Inferior parietal cortex (tissue), 1 donor: ENCODE measurements around the gene IRF4.
"Not testable (repeated sequence)": the region's sequence is repeated elsewhere in the genome, so short reads cannot be mapped to it uniquely, and the experiment has no call there.

Source experiments
- DNase-seq: peaks from one replicate; pipeline ENCODE4 v3.0.0-alpha.2; 2016; ENCODE audit errors: extremely low spot score

Gene IRF4

DNA sequence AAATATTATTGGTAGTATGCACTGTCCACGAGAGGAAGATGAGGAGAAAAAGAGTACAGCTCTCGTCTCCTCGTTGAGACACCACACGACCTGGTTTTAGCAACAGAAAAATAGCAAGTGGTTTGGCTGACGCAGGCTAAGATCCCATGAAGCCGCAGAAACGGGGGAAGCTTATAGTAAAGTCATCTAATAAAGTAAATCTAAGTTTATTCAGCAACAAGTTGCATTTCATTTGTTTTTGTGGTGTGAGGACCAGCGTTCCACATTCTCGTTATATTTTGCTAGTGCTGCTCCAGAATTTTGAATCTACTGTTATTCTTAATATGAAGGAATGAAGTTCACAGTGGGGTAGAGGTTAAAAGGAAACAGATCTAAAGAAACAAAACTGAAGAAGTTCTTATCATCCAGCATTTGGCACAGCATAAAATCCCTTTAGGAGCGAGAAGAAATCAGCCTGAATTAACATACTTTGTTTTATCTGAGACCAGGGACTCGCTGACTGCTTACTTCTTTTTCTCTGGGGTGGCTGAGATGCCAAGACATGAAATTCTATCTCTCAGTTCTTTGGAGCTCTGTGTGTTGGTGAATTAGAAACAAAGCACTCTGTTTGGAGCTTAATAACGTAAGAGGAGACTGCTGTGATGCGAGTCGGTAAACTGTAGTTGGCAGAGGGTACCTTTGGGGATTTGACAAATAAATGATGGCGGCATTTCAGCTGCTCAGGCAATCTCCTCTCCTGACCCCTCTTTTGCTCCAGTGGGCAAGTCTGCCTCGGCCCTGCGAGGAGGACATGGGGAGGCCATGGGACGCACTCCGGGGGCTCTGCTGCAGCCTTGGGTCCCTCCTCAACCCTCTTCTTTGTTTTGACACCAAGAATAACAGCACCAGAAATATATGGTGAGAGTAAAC is 24.9 kb upstream of the IRF4 start:
- DNase-seq: no peak

DNA sequence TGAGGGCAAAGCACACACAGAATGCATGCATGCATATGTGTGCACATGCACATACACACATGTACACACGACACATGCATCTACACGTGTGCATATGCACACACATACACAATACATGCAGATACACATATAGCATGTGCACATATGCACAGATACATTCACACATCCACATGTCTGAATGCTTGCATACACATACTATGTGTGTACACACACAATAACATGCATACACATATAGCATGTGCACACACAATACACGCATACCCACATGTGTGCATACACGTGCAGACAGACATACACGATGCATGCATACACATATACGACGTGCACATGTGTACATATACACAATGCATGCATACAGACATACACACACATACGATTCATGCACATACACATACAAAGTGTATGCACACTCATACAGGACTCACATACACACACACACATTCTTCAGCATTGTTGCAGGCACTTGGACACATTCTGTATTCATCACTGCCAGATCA is 24.2 kb upstream of the IRF4 start:
- DNase-seq: no peak

DNA sequence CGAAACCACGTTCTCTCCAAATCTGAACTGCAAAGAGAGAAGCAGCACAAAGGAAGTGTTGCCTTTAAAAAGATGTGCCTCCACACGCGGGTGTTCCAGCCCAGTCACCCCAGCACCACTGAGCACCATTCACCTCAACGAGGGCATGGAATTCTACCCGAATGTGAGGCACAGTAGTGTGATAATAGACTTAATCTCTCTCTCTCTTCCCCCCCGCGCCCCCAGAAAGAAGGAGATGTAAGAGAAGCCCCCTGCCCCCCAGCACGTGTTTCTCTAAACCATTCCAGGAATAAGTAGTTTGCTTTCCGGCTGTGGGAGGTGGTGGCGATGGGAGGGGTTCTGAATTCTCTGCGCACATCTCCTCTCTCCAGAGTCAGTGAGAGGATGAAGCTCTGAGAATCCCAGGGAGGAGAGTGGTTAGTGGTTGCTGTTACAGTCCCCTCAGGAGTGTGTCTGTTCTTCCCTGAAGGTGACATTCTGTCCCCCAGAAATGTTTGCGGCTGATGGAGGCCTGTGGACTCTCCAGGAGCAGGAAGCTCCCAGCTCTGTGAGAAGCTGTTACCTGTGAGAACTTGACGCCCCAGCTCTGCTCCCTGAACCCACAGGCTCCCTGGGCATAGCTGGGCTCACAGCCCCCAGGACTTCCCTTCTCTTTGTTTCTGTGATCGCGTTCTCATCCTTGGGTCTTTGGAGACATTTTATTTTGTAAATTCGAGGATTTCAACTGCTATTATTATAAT is 23.5 kb upstream of the IRF4 start:
- no peak for DNase-seq

DNA sequence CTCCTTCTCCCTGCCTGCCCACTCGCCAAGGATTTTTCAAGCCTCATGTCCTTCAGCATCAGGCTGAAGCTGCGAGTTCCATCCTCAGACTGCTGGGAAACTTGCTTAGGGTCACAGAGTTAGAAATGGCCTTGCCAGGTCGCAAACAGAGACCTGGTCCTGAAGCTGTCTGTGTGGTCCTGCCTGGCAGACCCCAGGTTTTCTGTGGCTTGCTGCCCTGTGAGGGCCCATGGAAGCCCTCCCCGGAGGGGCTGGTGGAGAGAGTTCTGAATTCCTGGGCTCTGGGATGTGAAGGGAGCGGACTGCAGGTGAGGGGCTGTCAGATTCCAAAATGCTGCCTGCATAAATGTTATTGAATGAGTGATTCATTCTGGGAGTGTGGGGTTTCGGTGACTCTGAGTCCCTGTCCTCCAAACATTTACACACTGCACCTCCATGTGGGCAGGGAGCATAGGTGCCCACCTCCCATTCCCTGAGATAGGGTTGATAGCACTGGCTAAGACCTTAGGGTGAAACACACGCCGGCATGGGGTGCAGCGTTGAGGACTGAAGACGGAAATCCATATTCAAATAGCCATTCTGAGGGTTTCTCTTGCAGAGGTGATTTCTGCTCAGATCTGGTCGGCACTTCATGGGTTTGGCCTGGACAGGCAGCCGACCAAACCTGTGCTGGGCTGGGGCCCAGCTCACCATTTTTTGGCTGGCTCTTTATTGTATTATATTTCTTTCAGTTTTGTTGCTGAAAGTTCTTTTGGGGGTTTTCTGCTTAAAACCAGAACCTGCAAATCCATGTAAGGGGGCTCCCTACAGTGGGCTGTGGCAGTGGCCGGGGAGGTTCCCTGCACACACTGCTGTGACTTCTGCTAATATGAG is 21.8 kb upstream of the IRF4 start:
- DNase-seq: no peak

DNA sequence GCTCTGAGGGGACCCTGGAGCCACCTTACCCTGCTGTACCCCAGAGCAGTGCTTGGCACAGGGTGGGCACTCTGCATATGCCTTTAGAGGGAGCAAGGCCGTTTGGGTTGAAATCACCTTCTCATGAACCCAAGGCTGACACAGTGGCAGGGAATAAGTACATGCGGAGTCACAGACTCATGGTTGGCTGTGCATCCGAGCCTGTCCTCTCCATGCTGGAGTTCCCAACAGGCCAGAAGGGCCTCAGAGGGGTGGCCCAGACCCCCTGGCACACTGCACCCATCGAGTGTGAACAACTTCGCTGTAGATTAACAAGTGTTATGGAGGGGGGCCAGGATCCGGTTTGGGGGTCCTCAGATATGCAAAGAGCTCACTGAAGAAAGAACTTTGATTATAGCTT is 21.0 kb upstream of the IRF4 start:
- DNase-seq: no peak

DNA sequence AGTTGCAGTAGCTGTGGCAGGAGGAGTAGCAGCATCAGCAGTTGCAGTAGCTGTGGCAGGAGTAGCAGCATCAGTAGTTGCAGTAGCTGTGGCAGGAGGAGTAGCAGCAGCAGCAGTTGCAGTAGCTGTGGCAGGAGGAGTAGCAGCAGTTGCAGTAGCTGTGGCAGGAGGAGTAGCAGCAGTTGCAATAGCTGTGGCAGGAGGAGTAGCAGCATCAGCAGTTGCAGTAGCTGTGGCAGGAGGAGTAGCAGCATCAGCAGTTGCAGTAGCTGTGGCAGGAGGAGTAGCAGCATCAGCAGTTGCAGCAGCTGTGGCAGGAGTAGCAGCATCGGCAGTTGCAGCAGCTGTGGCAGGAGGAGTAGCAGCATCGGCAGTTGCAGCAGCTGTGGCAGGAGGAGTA is 19.7 kb upstream of the IRF4 start:
- DNase-seq: not testable (repeated sequence)

DNA sequence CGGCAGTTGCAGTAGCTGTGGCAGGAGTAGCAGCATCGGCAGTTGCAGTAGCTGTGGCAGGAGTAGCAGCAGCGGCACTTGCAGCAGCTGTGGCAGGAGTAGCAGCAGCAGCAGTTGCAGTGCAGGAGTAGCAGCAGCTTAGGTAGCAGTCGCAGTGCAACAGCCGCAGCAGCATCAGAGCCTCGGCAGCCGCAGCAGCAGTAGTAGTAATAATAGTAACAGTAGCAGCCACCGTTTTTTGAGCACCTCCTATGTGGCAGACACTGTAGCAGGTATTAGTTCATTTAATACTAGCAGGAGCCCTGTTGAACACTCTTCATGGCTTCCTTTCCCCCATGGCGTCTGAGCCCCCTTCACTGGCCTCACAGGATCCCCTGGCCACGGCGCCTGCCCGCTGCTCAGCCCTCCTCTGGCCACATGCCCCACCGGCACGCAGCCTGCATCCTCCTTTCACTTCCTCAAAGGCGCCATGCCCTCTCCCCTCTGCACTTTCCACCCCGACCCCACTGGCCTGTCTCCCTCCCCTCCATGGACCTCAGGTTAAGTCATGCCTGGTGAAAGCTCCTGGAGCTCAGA is 19.1 kb upstream of the IRF4 start:
- DNase-seq: no peak

DNA sequence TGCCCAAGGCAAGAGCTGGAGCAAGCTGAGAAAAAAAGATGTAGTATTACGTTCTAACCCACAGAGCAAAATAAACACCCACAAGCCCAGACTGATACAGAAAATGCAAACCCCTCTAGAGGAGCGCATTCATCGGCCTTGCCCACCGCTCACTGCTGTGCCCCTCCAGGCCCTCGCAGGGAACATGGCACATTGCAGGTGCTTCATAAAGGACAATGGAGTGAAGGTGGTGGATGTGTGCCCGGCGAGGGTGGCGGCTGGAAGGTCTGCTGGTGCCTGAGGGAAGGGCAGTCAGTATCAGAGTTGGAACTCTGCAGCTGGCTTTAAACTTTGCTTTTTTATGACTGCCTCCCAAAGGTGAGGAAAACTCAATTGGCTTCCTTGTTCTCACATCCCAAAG is 18.5 kb upstream of the IRF4 start:
- no peak for DNase-seq

DNA sequence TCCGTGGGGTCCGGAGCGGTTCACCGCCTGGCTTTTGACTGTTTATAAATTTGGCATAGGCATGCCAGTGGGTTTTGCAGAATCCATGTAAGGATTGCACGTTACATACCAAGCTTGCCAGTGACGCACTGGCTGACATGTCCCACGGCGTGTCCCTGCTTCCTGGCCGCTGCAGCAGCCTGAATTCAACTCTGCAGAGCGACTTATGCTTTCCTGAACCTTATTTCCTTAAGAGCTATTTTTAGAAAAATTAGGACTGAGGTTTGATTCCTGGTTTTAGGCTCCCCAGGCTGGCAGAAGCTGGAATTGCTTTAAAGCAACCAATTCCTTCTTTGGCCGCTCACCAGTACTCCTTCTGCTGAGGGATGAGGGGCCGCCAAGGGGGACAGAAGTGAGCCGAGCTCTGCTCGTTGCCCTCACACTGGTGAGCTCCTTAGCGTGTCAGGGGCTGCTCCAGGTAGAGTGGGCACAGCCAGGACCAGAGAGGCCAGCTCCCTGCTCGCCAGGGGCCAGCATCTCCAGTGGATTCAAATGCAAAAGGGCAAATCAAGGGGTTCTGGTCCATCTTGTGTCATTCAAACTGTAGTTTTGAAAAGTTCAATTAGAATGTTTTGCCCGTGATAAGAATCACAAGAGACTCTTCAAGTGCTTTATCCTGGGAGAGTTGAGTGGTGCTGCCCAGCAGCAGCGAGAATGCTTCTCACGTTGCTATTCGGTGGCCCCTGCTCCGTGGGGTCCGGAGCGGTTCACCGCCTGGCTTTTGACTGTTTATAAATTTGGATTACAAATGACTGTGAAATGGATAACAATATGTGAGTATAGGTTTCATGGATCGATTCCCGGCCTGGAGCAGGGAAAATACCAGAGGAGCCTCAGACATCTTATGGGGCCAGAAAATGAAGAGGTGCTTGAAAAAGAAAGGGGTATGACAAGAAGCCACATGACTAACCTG is 17.5 kb upstream of the IRF4 start:
- no peak for DNase-seq

DNA sequence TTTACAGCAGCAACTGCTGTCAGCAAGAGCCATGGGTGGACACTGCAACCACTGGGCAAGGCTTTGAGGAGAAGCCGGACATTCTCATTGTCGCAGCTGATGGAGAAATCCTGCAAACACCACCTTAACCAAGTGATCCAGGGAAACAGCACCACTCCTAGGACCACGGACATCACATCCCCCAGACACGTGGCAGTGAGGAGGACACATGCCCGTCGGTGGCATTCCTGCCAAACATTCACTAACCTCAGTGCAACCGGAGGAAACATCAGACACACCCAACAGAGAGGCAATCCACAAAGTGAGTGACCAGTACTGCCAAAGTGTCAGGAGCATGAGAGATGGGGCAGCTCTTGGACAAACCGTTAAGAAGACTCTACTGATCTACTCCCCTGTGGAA is 16.6 kb upstream of the IRF4 start:
- no peak for DNase-seq

DNA sequence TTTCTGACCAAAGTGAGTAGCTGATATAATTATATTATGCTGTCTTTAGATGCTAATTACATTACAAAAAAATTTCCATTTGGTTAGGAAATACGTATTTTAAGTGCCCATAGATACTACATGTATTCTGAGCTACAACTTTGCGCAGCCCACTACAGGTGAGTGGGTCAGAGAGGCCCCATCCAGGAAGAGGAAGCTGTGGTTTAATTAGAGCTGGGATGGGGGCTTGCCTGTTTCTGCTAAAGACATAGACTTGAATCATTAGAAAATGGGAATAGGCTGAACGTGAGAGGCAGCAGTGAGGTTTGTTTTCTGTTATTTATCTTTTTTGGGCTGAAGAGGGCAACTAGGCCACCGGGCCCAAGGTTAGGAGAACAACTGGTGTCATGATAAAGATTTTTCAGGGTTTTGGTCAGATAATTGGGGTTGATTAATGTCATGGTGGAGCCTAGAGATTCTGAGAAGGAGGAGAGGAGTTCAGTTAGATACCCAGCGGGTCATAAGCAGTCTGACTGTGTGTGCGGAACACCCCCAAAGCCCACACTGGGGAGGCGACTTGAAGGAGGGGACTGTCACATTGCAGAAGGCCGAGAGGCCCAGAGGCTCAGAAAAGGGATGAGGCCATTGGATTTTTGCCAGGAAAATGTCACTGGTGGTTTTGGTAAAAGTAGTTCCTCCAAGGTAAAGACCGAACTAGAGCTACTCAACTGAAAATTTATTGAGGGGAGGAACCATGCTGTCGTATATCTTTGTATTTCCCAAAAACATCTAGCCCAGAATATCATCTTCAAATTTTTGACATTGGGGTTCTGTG is 14.5 kb upstream of the IRF4 start:
- no peak for DNase-seq

DNA sequence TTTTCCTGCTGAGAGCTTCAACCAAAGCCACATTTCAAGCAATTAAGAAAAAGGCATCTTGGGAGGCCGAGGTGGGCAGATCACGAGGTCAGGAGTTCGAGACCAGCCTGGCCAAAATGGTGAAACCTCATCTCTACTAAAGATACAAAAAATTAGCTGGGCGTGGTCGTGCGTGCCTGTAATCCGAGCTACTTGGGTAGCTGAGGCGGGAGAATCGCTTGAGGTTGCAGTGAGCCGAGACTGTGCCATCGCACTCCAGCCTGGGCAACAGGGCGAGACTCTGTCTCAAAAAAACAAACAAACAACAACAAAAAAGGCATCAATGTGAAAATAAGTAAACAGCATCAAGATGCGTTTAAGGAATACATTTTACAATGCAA is 13.9 kb upstream of the IRF4 start:
- not testable (repeated sequence) for DNase-seq

DNA sequence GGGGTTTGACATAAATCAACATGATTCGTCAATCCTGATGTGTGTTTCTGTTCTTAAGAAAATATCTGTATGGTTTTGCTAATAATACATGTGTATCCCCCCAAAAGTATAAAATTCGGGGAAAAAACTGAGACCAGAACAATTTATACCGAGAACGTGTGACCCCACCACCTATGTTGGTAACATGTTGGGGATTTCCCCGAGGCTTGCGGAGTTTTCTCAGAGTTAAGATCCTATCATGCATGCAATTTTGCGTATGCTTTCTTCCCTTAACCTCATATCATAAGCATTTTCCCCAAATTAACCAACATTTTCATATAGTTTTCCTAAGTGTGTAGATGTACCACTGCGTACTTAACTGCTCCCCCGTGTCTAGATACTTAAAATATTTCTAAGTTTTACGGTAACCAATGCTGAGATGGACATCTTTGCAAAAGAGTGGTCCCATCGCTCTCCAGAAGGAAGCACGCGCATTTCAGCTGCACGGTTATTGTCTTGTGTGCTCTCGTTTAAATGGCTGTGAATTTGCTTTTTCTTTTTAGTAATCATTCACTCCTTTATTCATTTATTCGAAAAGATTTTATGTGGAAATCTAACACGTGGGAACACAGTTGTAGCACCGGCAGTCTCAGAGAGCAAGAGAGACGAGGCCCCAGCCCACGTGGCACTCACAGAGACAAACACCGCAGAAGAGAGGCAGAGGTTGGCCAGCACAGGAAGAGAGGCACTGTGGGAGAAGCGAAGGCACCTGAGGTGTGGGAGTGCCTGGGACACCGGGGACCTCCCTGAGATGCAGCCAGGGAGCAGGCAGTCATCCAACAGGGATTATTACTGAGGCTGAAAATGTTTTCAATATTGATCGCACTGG is 13.2 kb upstream of the IRF4 start:
- DNase-seq: no peak

DNA sequence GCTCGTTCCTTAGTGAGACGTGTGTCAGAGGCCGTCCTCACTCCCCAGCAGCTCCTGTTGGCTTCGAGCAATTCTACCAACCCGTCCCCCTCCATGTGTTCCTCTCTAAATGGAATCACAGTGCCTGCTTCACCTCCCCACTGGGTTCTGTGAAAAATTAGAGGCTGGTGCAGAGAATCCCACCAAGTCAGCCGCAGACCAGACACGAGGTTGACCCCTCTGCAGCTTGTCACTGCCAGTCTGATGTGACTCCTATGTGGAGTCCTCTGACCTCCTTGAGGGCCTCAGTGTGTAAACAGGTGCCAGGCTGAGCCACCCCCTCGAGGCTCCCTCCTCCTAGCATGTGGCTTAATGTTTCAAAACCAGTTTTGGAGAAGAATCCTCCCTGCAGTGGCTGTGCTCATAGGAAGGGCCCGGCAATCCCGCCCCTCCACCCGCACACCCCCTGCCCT is 12.6 kb upstream of the IRF4 start:
- no peak for DNase-seq

DNA sequence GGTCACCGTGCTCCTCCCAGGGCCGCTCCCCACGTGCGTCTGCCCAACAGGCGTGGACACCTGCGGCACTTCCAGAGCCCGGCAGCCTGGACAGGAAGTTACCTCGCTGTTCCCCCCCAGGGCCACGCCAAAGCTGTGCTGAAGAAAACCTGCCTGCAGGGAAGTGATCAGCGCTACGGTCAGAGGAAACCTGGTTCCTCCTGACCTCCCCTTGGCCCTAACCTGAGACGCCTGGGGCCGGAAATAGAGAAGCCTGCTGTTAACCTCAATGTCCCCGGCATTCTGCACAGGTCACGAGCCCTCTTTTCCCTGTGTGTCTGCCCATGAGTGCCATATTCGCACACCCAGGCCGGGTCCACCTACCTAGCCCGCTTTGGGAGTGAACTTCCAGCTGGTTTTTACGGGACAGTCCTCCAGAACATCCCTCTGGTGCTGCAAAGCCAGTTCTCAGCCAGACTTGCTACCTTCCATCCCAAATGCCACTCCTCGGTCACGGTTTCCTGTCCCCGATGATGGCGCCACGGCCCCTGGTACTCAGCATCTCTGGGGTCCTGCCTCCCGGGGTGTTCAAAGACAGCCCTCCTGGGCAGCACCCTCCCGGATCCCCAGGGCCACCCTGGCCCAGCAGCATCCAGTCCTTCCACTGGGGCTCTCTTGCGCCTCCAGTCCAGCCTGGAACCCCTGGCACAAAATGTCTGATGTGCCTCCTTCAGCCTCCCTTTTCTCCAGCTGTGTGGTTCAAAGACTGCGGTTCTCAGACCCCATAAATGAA is 12.0 kb upstream of the IRF4 start:
- no peak for DNase-seq

DNA sequence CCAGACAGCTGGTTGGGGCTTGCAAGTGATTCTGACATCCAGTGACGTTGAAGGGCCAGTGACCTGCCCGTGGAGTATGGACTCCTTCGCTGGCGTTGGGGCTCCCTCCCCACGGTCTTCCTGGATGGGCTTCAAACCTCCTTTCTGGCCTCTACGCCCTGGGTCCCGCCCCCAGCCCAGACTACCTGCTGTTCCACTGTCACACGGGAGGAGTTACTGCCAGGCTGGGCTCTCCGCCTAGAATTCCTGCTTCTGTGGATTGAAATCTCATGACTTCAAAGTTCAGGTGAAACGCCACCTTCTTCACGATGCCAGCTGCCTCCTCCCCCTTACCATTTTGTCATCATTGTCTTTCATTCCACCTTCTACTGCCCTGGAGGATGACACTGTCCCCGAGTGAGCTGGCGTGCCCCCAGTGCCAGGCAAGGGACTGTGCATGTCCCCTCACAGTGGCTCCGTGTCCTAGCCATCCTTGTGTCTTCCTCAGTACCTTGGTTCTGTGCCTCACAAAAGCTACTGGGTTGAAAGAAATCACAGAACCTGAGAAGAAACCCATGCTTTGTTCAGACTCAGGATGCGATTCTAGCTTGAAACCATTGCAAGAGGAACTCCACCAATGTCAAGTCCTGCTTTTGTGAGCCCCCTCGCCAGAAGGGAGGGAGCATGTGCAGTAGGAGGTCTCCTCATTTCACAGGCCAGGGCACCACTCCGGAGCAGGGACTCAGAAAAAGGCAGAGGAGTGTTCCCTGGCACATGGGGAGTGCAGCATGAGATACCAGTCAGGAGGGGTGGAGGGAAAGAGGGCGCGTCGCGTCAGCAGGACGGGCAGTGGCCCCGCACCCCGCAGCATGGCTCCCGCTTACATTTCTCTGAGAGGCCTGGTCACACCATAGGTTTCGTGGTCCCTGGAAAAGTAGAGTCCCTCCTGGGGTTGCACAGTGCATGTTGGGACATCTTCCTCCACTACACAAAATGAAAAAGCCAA is 11.0 kb upstream of the IRF4 start:
- no peak for DNase-seq
